ENCODE results near the gene AGBL1.

DNA sequence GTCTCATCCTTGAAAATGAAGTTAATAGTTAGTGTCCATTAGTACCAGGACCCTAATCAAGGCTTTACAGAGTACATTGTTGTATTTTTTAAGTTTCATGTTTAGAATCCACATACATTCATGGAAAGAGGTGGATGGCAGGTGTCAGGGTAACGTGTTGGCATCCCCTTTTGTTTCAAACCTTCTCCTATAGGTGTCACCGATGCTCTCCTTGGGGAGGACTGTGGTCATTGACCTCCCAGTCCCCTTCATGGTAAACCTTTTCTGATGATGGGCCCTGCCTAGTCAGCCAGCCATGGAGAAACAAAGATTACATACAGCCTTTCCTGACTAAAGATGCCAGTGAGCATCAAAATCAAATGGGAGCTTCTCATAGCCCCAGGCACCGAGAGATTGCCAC, 574.8 kb downstream of the AGBL1 start:
- TF ChIP-seq EZH2phosphoT487 (conservative IDR thresholded peaks at IDR 0.05; ENCODE audit: low read length): no peak
- TF ChIP-seq, protein P1, sequence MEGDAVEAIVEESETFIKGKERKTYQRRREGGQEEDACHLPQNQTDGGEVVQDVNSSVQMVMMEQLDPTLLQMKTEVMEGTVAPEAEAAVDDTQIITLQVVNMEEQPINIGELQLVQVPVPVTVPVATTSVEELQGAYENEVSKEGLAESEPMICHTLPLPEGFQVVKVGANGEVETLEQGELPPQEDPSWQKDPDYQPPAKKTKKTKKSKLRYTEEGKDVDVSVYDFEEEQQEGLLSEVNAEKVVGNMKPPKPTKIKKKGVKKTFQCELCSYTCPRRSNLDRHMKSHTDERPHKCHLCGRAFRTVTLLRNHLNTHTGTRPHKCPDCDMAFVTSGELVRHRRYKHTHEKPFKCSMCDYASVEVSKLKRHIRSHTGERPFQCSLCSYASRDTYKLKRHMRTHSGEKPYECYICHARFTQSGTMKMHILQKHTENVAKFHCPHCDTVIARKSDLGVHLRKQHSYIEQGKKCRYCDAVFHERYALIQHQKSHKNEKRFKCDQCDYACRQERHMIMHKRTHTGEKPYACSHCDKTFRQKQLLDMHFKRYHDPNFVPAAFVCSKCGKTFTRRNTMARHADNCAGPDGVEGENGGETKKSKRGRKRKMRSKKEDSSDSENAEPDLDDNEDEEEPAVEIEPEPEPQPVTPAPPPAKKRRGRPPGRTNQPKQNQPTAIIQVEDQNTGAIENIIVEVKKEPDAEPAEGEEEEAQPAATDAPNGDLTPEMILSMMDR (IDR thresholded peaks at IDR 0.05; ENCODE audit: insufficient read depth, low read length, poor library complexity, severe bottlenecking): no peak

Measured in SU-DHL-6 (cell line).